ENCODE results near the gene FKBP1A.

Gene FKBP1A

DNA sequence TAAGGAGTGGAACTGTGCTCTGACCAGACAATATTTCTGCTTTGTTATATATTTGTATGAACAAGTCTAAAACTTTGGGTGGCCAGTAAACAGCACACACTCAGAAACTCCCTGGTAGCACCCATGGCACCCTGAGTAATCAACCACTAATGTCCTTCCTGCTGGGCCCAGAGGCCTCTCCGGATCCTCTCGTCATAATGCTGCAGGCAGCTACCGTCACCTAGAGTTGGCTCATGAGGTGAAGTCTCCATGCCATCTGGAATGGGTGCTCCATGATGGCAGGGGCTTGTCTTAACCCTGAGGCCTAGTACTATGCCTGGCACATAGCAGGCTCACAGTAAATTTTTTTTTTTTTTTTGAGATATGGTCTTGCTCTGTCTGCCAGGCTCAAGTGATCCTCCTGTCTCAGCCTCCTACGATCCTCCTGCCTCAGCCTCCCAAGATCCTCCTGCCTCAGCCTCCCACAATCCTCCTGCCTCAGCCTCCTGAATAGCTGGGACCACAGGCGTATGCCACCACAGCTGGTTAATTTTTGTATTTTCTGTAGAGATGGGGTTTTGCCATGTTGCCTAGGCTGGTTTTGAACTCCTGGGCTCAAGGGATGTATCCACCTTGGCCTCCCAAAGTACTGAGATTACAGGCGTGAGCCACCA is 60.9 kb downstream of the FKBP1A start:
- TF ChIP-seq, protein P1, sequence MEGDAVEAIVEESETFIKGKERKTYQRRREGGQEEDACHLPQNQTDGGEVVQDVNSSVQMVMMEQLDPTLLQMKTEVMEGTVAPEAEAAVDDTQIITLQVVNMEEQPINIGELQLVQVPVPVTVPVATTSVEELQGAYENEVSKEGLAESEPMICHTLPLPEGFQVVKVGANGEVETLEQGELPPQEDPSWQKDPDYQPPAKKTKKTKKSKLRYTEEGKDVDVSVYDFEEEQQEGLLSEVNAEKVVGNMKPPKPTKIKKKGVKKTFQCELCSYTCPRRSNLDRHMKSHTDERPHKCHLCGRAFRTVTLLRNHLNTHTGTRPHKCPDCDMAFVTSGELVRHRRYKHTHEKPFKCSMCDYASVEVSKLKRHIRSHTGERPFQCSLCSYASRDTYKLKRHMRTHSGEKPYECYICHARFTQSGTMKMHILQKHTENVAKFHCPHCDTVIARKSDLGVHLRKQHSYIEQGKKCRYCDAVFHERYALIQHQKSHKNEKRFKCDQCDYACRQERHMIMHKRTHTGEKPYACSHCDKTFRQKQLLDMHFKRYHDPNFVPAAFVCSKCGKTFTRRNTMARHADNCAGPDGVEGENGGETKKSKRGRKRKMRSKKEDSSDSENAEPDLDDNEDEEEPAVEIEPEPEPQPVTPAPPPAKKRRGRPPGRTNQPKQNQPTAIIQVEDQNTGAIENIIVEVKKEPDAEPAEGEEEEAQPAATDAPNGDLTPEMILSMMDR (IDR thresholded peaks at IDR 0.05; ENCODE audit: low read depth, low read length), result no peak
- H3K4me3 ChIP-seq (ENCODE audit: low read depth, low read length), result no peak overlapping the region

DNA sequence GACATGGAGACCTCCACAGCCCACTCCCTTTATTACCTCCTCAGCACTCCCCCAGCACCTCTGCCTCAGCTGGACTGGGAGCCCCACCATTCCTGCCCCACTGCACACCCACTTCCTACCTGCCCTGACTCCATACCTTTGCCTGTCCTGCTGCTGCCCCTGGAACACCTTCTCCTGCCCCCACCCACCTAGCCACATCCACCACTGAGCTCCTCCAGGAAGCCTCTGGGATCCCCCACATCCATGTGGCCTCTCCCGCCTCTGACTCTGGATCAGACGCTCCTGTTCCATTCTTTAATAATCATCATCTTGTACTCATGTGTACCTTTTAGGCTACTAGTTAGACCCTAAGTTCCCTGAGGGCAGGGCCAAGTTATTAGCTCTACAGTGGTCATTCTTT is 61.8 kb downstream of the FKBP1A start:
- TF ChIP-seq, protein P1 (IDR thresholded peaks at IDR 0.05; ENCODE audit: low read depth, low read length), result no peak
- no peak overlapping the region for H3K4me3 ChIP-seq (ENCODE audit: low read depth, low read length)

DNA sequence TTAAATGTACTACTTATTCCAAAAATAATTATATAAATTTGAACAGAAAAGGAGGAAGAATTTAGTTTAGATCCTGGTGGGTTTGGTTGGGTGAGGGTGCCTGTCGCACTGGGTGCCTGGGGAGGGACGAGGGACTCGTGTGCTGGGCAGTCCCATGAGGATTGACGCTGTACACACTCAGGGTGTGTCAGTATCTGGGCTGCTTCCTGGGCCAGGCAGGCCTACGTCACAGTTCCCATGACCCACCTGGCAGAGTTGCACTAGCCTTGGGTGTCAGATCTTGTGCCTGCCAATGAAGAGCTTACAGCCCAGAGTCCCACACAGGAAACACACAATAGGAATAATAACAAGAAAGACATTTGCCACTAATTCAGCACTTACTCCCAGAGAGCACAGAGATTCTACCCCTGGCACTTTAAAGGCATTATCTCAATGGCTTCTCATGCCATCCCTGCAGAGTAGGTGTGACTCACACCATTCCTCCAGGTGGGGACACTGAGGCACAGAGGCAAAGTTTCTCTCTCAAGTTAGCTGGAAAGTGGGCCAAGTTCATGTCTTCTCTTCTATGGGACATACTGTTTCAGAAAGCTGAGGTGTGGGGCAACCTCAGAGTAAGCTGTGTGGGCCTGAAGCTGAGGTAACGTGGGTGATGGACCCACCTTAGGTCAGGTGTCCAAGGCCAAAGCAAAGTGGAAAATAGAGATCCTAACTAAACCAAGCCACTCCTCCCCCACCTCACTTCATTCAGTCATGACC is 62.6 kb downstream of the FKBP1A start:
- H3K4me3 ChIP-seq (ENCODE audit: low read depth, low read length), result no peak overlapping the region
- TF ChIP-seq, protein P1 (IDR thresholded peaks at IDR 0.05; ENCODE audit: low read depth, low read length), result no peak

DNA sequence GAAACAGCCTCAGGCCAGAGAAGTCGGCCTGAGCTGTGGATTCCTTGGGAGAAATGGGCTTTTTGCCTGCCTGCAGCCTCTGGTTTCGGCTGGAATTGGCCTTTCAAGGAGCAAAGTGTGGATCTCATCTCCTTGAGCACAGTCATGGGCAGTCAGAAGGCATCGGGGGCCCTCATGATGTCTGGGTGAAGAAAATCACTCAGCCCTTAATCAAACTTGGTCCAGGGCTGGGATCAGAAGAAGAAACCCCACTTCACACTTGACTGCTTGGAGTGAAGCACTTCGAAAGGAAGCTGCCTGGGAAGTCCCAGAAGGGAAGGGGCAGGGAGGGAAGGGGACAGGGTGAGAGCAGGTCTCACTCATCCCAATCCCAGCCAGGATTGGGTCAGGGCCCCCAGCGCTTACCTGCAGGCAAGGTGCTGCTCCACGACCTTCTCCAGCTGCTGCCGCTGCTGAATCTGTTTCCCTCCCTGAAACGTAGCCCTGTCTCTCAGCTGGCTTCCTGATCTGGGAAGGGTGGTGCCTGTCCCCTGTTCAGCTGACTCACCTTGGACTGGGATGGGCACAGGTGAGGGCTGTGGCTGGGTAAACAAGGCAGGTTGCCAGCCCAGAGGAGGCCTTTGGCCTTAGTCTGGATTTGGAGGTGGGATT is 64.0 kb downstream of the FKBP1A start, which contains the start of gene SDCBP2:
SDCBP2 (minus strand) TSS at position 460 of the 651 bp plus-strand sequence. CDS start 8,723 bp downstream, outside the sequence.
- no peak within 1 kb of the TSS for H3K4me3 ChIP-seq (ENCODE audit: low read depth, low read length)
- TF ChIP-seq, protein P1 (IDR thresholded peaks at IDR 0.05; ENCODE audit: low read depth, low read length), result no peak

DNA sequence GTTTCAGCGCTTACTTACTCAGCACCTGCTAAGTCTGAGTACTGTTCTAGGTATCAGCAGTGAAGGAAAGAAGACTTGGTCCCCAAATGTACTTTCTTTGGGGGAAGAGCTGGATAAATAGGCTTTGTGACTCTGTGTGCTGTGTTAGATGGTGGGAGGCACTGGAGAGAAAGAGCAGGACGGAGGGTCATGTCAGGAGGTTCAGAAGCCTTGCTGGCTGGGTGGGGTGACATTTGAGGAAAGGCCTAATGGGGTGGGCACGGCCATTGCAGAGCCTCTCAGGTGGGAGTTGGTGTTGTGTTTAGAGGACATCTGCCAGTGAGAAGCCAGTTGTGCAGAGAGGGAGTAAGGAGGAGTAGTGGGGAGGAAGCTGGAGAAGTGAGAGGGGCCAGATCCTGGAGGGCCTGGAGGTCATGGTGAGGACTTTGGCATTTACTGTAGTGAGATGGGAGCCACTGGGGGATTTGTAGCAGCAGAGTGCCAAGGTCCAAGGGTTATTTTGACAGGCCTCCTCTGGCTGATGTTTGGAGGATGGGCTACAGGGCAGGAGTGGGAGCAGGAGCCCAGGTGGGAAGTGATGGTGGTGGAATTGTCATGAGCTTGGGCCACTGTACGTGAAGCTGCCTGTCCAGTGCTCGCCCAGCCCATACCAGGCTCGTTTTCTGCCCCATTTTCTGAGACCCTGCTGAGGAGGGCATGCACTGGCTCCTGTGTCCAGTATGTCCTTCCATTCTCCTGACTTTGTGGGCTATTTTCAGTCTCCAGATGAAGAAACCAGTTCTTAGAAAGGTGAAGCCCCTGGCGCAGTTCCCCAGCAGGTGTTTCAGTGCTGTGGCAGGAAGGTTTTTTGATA is 64.8 kb downstream of the FKBP1A start:
- TF ChIP-seq, protein P1 (IDR thresholded peaks at IDR 0.05; ENCODE audit: low read depth, low read length), result no peak
- no peak overlapping the region for H3K4me3 ChIP-seq (ENCODE audit: low read depth, low read length)

DNA sequence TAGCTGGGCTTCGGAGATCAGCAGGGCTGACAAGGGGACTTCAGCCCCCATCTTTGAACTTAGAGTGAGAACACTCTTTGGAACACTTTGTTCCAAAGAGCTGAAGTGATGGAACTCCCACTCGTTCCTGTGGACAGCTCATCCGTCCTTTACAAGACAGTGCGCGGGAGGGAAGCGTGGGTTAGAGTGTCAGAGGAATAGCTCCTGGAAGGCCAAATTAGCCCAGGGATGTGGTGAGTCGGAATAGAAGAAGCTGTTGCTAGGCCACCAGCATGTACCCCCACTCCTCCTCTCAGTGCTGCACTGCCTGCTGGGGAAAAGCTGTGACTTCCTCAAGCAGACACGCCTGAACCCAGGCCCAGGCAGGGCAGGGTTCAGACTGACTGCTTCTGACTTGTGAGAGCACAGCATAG is 65.6 kb downstream of the FKBP1A start:
- TF ChIP-seq, protein P1 (IDR thresholded peaks at IDR 0.05; ENCODE audit: low read depth, low read length), result no peak
- no peak overlapping the region for H3K4me3 ChIP-seq (ENCODE audit: low read depth, low read length)
